GM19238 (cell line): ENCODE measurements around the gene GPR157.
A peak's percentile ranks its signal among the peaks of the same experiment; 100 is the strongest.
"Not testable (repeated sequence)": the region's sequence is repeated elsewhere in the genome, so short reads cannot be mapped to it uniquely, and the experiment has no call there.

ENCODE experiments used
- DNase-seq: peaks from one replicate; pipeline ENCODE4 v3.0.0; 2011; ENCODE audit warnings: low spot score; ENCODE audit not compliant: insufficient read length

GPR157 gene

DNA sequence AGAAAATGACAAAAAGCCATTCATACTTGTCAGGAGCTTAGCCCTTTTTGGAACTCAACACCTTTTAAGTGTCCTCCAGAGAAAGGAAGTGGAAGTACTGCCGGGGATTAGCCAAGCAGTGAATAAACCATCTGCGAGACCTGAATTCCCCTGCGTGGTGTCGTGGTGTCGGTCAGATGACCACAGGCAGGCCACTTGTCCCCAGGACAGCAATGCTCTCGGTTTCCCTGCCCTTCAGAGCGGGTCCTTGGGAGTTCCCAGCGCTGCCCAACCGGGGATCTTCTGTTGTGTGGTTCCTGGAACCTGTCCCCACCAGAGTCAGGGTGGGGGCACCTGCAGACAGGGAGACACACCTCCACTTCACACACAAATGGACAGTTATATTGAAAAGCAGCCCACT, 9.2 kb downstream of the GPR157 start:
- DNase-seq: no peak

DNA sequence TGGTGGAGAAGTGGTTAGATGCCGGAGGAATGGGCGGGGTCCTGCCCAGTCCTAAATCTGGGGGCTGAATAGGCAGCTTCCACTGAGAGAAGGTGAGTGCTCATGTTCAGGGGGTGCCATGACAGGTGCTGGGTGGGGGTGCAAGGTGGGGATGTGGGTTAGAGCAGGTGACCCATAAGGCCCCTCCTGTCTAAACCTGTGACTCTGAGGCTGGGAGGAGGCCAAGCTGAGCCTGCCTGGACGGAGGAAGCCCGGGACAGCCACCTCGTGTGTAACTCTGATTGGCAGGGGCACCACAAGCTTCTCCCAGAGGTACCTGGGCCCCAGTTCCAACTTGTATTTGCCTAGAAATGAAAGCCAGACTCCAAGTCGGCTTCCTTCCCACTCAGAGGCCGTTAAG, 10.7 kb downstream of the GPR157 start:
- no peak for DNase-seq

- DNase-seq: no peak
Observed at GRCh38 chr1:9115351-9116205, 13.3 kb downstream of the GPR157 start.

GRCh38 chr1:9112961-9113880, 15.7 kb downstream of the GPR157 start:
- DNase-seq: no peak

- no peak for DNase-seq
Observed at GRCh38 chr1:9111957-9112356, 16.9 kb downstream of the GPR157 start.

GRCh38 chr1:9111357-9111691, 17.6 kb downstream of the GPR157 start:
- no peak for DNase-seq

GRCh38 chr1:9110669-9111356, 18.1 kb downstream of the GPR157 start:
- DNase-seq: peak; percentile 82

DNA sequence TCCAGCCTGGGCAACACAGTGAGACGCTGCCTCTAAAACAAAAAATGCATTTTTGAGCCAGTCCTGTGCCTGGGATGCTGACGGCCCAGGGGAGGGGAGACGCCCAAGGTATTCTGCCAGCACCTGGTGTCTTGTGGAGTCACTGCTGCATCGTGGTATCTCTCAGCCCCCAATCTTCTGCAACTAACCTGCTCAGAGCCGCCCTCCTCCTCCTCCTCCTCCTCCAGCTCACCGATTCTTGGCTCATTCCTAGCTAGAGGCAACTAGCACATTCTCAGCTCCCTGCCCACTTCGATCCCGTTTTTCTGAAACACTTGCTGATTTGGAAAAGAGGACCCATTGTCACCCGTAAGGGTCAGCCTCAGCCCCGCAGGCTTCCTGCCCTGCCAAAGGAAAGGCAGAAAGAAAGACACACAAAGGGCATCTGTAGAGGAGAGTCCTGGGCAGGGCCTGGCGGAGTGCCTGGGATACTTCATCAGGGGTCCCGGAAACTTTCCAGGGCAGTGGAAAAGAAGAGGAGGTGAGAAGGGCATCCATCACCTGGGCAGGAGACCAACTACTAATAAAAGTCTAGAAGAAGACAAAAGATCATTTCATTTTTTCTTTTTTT, 20.7 kb downstream of the GPR157 start:
- no peak for DNase-seq

DNA sequence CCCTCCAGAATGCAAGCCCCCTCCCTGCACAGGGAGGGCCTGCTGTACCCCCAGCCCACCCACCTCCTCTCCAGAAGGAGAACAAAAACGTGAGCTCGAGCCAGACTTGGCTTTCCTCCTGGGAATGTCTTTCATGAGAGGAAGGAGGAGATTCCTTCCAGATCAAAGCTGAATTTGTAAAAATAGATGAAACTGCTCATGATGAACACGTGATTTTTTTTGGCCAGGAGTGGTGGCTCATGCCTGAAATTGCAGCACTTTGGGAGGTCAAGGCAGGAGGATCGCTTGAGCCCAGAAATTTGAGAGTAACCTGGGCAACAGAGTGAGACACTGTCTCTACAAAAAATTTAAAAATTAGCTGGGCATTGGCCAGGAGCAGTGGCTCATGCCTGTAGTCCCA, 21.8 kb downstream of the GPR157 start:
- DNase-seq: no peak

GRCh38 chr1:9106286-9106685, 22.6 kb downstream of the GPR157 start:
- no peak for DNase-seq

- no peak for DNase-seq
Observed at GRCh38 chr1:9105336-9105867, 23.5 kb downstream of the GPR157 start.

GRCh38 chr1:9101510-9102146, 27.3 kb downstream of the GPR157 start:
- peak; percentile 76 for DNase-seq

GRCh38 chr1:9100471-9101043, 28.3 kb downstream of the GPR157 start:
- no peak for DNase-seq

DNA sequence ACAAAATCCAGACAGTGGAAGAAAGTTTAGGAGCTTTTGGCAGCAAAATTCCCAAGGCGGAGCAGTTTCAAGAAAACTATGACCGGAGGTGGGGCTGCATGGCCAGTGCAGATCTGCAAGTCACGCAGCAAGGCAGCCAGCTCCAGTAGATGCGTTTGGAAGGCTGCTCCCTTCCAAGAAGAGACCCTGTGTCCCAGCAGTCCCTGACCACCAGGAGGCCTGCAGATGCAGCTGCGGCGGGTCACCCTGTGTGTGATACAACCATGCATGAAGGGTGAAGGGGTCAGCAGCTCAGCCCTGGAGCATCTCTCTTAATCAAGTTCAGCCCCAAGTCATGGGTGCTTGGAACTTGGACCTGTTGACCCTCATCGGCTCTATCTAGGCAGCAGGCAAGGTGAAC, 29.3 kb downstream of the GPR157 start:
- no peak for DNase-seq

GRCh38 chr1:9097947-9098705, 30.8 kb downstream of the GPR157 start:
- DNase-seq: no peak

DNA sequence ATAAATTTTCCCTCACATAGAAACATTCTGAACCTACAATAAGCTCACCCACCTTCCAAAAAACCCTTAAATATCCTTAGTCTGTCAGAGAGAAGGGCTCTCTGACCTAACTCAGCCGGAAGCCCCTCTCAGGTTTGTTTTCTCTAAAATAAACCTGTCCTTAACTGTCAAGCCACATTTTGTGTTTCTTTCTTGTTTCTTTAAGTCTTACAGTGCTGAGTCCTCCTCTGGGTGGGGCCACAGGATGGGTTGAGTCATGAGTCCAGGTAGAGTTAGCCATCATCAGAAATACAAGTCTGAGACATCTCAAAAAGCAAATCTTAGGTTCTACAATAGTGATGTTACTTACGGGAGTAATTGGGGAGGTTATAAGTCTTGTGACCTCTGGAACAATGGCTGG, 33.1 kb downstream of the GPR157 start:
- DNase-seq: no peak

DNA sequence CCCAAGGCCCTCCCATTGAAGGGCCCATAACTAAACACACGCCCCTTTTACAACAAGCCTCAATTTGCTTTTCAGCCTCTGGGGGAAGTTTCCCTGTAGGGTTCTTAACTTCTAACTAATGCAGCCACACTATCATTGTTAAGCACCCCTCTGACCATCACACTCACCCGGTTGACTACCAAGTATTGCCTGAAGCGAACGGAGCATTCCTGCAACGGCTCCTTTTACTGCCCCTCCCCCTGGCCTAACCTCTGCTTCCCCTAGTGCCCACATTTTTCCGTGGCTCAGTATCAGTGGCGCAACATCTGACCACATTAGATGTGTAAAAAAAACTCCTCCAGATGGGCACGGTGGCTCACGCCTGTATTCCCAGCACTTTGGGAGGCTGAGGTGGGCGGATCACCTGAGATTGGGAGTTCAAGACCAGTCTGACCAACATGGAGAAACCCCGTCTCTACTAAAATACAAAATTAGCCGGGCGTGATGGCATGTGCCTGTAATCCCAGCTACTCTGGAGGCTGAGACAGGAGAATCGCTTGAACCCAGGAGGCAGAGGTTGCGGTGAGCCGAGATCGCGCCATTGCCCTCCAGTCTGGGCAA, 34.8 kb downstream of the GPR157 start:
- DNase-seq: not testable (repeated sequence)

- DNase-seq: no peak
Observed at GRCh38 chr1:9093581-9093980, 35.3 kb downstream of the GPR157 start.

- no peak for DNase-seq
Observed at GRCh38 chr1:9093091-9093490, 35.8 kb downstream of the GPR157 start.
